HEK293 (cell line): ENCODE measurements around the gene SPIB.
A peak's percentile ranks its signal among the peaks of the same experiment; 100 is the strongest.

ENCODE experiments used
- CTCF ChIA-PET: fragments of 350-600 bp; formaldehyde crosslinking; extraction: SDS; loops from one replicate; lab custom pipeline; 2021; ENCODE audit warnings: antibody characterized with exemption; lab: Yijun Ruan, JAX
- POLR2A ChIA-PET: fragments of 300-600 bp; formaldehyde crosslinking; extraction: SDS; loops from one replicate; lab custom pipeline; 2020; ENCODE audit warnings: antibody characterized with exemption, inconsistent platforms; lab: Yijun Ruan, JAX
- H3K27ac ChIP-seq: fragments of 200-500 bp; sonication (Bioruptor generic); 2 replicates; pipeline ENCODE4 v1.5.1; 2014; ENCODE audit warnings: low read depth, low read length, control low read depth, inconsistent platforms; ENCODE audit errors: extremely low read depth
- H3K36me3 ChIP-seq, 2 experiments: fragments of 200-500 bp in 1 of 2; sonication (Bioruptor generic) in 1 of 2; 1 replicate in 1 of 2; 2 replicates in 1 of 2; pipeline ENCODE4 v1.5.1; 2014 to 2017; ENCODE audit warnings: inconsistent platforms in 2 of 2, low read length in 2 of 2; ENCODE audit not compliant: control insufficient read depth in 2 of 2, insufficient read depth in 1 of 2
- H3K4me1 ChIP-seq: fragments of 200-500 bp; sonication (Bioruptor generic); 2 replicates; pipeline ENCODE4 v1.5.1; 2014; ENCODE audit warnings: mild to moderate bottlenecking, low read length, inconsistent platforms; ENCODE audit not compliant: control insufficient read depth, insufficient read depth
- H3K4me3 ChIP-seq: 2 replicates; pipeline ENCODE4 v1.5.1; 2011; ENCODE audit warnings: low read depth, mild to moderate bottlenecking, control low read depth, low read length, moderate library complexity
- H3K9me3 ChIP-seq: fragments of 200-500 bp; sonication (Bioruptor generic); 2 replicates; pipeline ENCODE4 v1.5.1; 2014; ENCODE audit warnings: low read depth, low read length, inconsistent platforms; ENCODE audit not compliant: control insufficient read depth, insufficient read depth
- HOXC10 ChIP-seq: sonication (generic); formaldehyde crosslinking; IDR thresholded peaks from 2 replicates; pipeline ENCODE4 v1.8.1; 2023; ENCODE audit warnings: mild to moderate bottlenecking, missing genetic modification reagents
- HOXD13 ChIP-seq: sonication (generic); formaldehyde crosslinking; IDR thresholded peaks from 2 replicates; pipeline ENCODE4 v1.8.0; 2022; ENCODE audit warnings: missing genetic modification reagents, borderline replicate concordance
- KLF9 ChIP-seq: fragments of 450-650 bp; formaldehyde crosslinking; IDR thresholded peaks from 2 replicates; pipeline ENCODE4 v1.5.1; 2016; ENCODE audit warnings: missing biosample characterization, missing genetic modification characterization, low read depth
- SP3 ChIP-seq: fragments of 450-650 bp; formaldehyde crosslinking; IDR thresholded peaks from 2 replicates; pipeline ENCODE4 v1.5.1; 2016; ENCODE audit warnings: missing biosample characterization, missing genetic modification characterization
- ZNF174 ChIP-seq: fragments of 450-650 bp; formaldehyde crosslinking; IDR thresholded peaks from 2 replicates; pipeline ENCODE4 v1.5.0; 2017; ENCODE audit warnings: missing biosample characterization, mild to moderate bottlenecking, missing genetic modification characterization
- ZNF19 ChIP-seq: fragments of 450-650 bp; formaldehyde crosslinking; IDR thresholded peaks from 2 replicates; pipeline ENCODE4; 2016; ENCODE audit warnings: missing biosample characterization, missing genetic modification characterization, low read depth
- ZNF223 ChIP-seq: fragments of 450-650 bp; formaldehyde crosslinking; IDR thresholded peaks from 2 replicates; pipeline ENCODE4 v1.5.1; 2016; ENCODE audit warnings: missing biosample characterization, missing genetic modification characterization
- ZNF354C ChIP-seq: fragments of 450-650 bp; formaldehyde crosslinking; IDR thresholded peaks from 2 replicates; pipeline ENCODE4 v1.5.1; 2016; ENCODE audit warnings: missing biosample characterization, missing genetic modification characterization, low read depth, borderline replicate concordance
- ZNF366 ChIP-seq: fragments of 450-650 bp; formaldehyde crosslinking; conservative IDR thresholded peaks from 2 replicates; pipeline ENCODE4 v1.5.1; 2016; ENCODE audit warnings: missing biosample characterization, missing genetic modification characterization
- ZNF404 ChIP-seq: fragments of 450-650 bp; formaldehyde crosslinking; IDR thresholded peaks from 2 replicates; pipeline ENCODE4 v1.5.1; 2017; ENCODE audit warnings: missing biosample characterization, missing genetic modification characterization
- ZNF449 ChIP-seq: fragments of 450-650 bp; formaldehyde crosslinking; IDR thresholded peaks from 2 replicates; pipeline ENCODE4 v1.5.1; 2017; ENCODE audit warnings: missing biosample characterization, mild to moderate bottlenecking, missing genetic modification characterization, moderate library complexity
- ZNF529 ChIP-seq: fragments of 450-650 bp; formaldehyde crosslinking; IDR thresholded peaks from 2 replicates; pipeline ENCODE4 v1.5.1; 2017; ENCODE audit warnings: missing genetic modification characterization, missing biosample characterization; ENCODE audit not compliant: insufficient replicate concordance
- ZNF610 ChIP-seq: fragments of 450-650 bp; formaldehyde crosslinking; IDR thresholded peaks from 2 replicates; pipeline ENCODE4 v1.5.1; 2016; ENCODE audit warnings: missing biosample characterization, missing genetic modification characterization, borderline replicate concordance
- TF ChIP-seq, protein P1 (sequence below): fragments of 450-650 bp; IDR thresholded peaks from 2 replicates; pipeline ENCODE4 v1.5.1; 2018; ENCODE audit warnings: missing biosample characterization, mild to moderate bottlenecking, missing genetic modification characterization
- TF ChIP-seq, protein P2 (sequence below): fragments of 450-650 bp; formaldehyde crosslinking; IDR thresholded peaks from 2 replicates; pipeline ENCODE4 v1.5.1; 2016; ENCODE audit warnings: missing biosample characterization, missing genetic modification characterization
- TF ChIP-seq, protein P3 (sequence below): fragments of 450-650 bp; formaldehyde crosslinking; IDR thresholded peaks from 2 replicates; pipeline ENCODE4 v1.5.1; 2016; ENCODE audit warnings: missing biosample characterization, missing genetic modification characterization

Gene SPIB

DNA sequence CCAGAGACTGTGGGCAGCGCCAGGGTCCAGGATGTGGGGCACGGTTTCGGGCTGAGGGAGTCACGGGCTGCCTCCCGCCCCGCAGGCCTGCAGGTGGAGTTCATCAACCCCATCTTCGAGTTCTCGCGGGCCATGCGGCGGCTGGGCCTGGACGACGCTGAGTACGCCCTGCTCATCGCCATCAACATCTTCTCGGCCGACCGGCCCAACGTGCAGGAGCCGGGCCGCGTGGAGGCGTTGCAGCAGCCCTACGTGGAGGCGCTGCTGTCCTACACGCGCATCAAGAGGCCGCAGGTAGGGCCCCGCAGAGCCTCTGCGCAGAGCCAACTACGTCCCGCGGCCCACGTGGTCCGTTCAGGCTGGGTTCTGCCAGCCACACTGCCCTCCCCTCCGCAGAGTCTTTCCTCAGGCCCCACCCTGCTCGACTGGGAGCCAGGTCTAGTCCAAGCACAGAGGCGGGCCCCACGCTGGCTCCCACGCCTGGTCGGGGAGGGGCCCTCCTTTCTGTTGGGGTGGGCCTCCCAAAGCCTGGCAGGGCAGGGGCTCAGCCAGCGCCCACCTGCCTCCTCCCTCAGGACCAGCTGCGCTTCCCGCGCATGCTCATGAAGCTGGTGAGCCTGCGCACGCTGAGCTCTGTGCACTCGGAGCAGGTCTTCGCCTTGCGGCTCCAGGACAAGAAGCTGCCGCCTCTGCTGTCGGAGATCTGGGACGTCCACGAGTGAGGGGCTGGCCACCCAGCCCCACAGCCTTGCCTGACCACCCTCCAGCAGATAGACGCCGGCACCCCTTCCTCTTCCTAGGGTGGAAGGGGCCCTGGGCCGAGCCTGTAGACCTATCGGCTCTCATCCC is 36.6 kb upstream of the SPIB start (continued):
- TF ChIP-seq, protein P1, sequence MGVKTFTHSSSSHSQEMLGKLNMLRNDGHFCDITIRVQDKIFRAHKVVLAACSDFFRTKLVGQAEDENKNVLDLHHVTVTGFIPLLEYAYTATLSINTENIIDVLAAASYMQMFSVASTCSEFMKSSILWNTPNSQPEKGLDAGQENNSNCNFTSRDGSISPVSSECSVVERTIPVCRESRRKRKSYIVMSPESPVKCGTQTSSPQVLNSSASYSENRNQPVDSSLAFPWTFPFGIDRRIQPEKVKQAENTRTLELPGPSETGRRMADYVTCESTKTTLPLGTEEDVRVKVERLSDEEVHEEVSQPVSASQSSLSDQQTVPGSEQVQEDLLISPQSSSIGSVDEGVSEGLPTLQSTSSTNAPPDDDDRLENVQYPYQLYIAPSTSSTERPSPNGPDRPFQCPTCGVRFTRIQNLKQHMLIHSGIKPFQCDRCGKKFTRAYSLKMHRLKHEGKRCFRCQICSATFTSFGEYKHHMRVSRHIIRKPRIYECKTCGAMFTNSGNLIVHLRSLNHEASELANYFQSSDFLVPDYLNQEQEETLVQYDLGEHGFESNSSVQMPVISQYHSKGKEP (tag by site-specific recombination), result no peak

DNA sequence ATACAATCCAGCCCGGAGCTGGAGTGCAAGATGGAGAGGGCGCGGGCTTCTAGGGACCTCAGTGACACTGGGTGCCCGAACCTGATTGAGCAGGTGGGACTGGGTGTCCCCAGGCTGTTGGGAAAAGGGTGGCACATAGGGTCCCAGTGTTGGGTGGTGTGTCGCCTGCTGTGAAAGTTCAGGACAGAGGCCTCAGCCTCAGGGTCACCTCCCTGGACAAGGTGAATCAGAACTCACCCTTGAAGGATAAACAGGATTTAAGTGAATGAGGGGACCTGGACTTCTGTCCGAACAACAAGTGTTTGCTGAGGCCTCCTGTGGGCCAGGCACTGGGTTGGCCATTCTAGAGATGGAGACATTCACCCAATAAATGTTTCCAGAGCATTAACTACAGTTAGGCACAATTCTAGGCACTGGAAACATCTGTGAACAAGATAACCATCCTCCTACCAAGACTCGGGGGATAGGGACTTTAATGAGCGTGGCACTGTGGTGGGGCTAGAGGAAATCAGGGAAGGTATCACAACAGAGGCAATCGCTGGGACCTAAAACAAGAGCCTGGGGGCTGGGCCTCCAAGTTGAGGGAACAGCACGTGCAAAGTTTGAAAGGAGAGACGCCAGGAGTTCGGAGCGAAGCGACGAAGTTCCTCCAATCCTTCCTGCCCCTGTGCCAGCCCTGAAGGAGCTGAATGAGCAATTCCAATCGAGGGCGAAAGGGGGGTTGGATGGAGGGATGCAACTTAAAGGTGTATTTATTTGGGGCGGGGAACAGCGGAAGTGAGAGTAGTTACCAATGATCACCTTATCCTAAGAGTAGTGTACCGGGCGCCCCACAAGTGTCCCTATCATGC is 35.5 kb upstream of the SPIB start:
- ChIA-PET CTCF (interaction anchor here (0.7 to 1.3 kb wide), 3 partner anchors 77 to 1394 kb away, joined by 3 to 5 read pairs (median 5); no protein-coding TSS in a partner anchor), POLR2A (interaction anchor here (0.5 to 2.2 kb wide), 15 partner anchors 7 to 888 kb away, joined by 3 to 22 read pairs (median 3); partner anchors contain the start of gene NR1H2)
- TF ChIP-seq ZNF354C, result no peak
- no peak for TF ChIP-seq ZNF223 (tag by site-specific recombination)
- TF ChIP-seq HOXC10 (CRISPR knock-in tag), result 0 out of 2 replicates have a peak, but pooled peaks have one; percentile 33
- 0 out of 2 replicates have a peak, but pooled peaks have one; percentile 26 for TF ChIP-seq HOXD13 (CRISPR knock-in tag)
- TF ChIP-seq ZNF529 (tag by site-specific recombination), result no peak
- TF ChIP-seq ZNF366 (tag by site-specific recombination), result peak; percentile 70
- no peak for TF ChIP-seq ZNF404 (tag by site-specific recombination)
- Histone ChIP-seq H3K4me1 (0 out of 2 replicates have a peak, but pooled peaks cover 2% of the 10 kb centered on the region), H3K36me3 (peaks cover 25 to 68% of the 10 kb centered on the region in 2 experiments), H3K9me3 (no peaks in the 10 kb centered on the region), H3K27ac (peak overlapping the region; percentile 29), H3K4me3 (peak overlapping the region; percentile 38)

DNA sequence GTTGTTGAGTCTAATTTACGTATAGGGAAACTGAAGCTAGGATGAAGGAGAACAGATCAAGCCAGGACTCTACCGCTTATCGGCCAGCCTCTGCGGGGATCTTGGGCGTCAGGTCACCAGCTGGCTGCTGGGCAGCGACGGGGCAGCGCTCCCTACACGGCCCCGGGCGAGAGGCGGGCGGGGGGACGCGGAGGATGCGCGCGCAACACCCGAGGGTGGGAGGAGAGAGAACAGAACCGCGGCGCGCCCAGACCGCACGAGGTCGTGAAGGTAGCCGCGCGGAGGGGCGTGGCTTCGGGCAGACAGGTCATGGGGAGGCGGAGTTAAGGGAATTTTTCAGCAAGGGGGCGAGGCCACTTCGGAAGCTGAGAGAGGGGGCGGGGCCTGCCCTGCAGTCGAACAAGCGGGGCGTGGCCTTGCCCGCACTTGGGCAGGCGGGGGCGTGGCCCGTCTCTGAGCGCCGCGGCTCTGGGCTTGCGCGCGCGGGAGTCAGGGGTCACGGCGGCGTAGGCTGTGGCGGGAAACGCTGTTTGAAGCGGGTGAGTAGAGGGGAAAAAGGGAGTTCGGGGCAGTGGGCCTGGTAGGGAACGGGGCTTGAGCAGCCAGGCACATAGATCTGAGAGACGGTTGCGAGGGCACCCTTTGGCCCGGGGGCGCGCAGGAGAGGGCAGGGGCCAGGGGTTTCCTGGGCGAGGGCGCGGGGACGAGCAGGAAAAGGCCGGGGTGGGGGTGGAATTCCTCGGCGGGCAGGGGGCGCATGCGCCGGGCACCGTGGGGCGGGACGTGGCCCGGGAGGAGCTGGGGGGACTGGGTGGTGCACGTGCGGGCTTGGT is 34.7 kb upstream of the SPIB start, which contains the start of gene POLD1:
Gene POLD1 (plus strand): TSS at position 496 of the 833 bp plus-strand sequence. CDS start 14,505 bp downstream, outside the sequence.
- Histone ChIP-seq H3K36me3 (peaks cover 31 to 66% of the 10 kb centered on the region in 2 experiments), H3K4me1 (0 out of 2 replicates have a peak, but pooled peaks cover 2% of the 10 kb centered on the region), H3K4me3 (peak within 1 kb of the TSS; percentile 85), H3K9me3 (no peaks in the 10 kb centered on the region), H3K27ac (peak within 1 kb of the TSS; percentile 61)
- ChIA-PET CTCF (interaction anchor here (0.7 to 1.4 kb wide), 7 partner anchors 9 to 1394 kb away, joined by 3 to 7 read pairs (median 5); no protein-coding TSS in a partner anchor), POLR2A (interaction anchor here (0.5 to 2.2 kb wide), 27 partner anchors 8 to 1649 kb away, joined by 3 to 22 read pairs (median 3); partner anchors contain the start of genes KCNC3, MYH14 and NR1H2)
- peak; percentile 100 for TF ChIP-seq KLF9 (tag by site-specific recombination)
- TF ChIP-seq SP3 (tag by site-specific recombination), result peak; percentile 97
- TF ChIP-seq, protein P2, sequence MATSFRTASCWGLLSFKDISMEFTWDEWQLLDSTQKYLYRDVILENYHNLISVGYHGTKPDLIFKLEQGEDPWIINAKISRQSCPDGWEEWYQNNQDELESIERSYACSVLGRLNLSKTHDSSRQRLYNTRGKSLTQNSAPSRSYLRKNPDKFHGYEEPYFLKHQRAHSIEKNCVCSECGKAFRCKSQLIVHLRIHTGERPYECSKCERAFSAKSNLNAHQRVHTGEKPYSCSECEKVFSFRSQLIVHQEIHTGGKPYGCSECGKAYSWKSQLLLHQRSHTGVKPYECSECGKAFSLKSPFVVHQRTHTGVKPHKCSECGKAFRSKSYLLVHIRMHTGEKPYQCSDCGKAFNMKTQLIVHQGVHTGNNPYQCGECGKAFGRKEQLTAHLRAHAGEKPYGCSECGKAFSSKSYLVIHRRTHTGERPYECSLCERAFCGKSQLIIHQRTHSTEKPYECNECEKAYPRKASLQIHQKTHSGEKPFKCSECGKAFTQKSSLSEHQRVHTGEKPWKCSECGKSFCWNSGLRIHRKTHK (tag by site-specific recombination), result no peak
- peak; percentile 68; the same call in 1 of the 2 replicates for TF ChIP-seq ZNF449
- 0 out of 2 replicates have a peak, but pooled peaks have one; percentile 76 for TF ChIP-seq ZNF610 (tag by site-specific recombination)
- TF ChIP-seq ZNF19, result no peak
- TF ChIP-seq ZNF174, result no peak
- TF ChIP-seq, protein P3, sequence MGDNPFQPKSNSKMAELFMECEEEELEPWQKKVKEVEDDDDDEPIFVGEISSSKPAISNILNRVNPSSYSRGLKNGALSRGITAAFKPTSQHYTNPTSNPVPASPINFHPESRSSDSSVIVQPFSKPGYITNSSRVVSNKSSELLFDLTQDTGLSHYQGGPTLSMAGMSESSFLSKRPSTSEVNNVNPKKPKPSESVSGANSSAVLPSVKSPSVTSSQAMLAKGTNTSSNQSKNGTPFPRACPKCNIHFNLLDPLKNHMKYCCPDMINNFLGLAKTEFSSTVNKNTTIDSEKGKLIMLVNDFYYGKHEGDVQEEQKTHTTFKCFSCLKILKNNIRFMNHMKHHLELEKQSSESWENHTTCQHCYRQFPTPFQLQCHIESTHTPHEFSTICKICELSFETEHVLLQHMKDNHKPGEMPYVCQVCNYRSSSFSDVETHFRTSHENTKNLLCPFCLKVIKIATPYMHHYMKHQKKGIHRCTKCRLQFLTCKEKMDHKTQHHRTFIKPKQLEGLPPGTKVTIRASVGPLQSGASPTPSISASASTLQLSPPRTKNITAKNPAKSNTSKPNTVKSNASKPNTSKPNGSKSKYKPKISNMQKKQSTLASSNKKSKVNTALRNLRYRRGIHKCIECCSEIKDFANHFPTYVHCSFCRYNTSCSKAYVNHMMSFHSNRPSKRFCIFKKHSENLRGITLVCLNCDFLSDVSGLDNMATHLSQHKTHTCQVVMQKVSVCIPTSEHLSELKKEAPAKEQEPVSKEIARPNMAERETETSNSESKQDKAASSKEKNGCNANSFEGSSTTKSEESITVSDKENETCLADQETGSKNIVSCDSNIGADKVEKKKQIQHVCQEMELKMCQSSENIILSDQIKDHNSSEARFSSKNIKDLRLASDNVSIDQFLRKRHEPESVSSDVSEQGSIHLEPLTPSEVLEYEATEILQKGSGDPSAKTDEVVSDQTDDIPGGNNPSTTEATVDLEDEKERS, result no peak
